Stimulated activated CD8-positive, alpha-beta memory T cell treated with anti-CD3 and anti-CD28 coated beads, Interleukin-15, amount 100 ng/mL, for 24 hours (primary cell): ENCODE measurements around the gene FMN1.
"Not testable (repeated sequence)": the region's sequence is repeated elsewhere in the genome, so short reads cannot be mapped to it uniquely, and the experiment has no call there.

ENCODE experiments used
- DNase-seq: peaks from one replicate; pipeline ENCODE4 v3.0.0-alpha.2; 2020; ENCODE audit warnings: low read depth

FMN1 gene

DNA sequence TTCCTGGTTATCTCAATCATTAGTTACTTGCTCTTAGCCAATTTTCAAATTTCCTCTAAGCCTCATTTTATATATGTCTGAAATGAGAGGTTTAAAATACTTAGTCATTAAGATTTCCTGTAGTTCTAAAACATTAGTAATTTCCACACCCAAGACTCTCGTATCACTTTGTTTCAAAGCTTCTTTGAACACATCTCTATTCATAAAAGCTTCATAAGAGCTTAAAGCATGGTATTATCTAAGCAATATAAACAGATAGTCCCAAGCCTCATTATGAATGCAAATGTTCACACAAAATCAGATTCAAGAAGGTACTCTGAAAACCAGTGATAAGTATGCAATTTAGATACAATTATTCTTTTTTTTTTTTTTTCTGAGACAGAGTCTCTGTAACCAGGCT lies 217.0 kb downstream of the FMN1 start:
- DNase-seq, result no peak

DNA sequence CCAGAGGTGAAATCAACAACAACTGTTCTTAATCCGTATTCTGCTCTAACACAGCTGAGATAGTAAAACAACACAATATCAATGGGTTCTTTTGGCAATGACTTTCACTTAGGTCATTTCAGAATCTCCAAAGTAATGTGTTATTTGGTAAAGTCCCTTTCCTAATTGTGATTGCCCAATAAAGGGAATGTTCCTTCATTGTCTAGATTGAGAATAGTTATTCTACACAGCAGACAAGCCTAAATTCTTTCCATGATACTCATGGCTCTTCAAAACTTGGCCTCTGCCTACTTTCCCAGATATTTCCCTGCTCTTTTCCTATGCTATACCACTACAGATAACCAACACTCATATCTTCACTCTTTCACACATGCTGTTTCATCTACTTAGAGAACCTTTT lies 219.8 kb downstream of the FMN1 start:
- DNase-seq, result no peak

- DNase-seq, result no peak
Measured at GRCh38 chr15:32972686-32973085, 221.8 kb downstream of the FMN1 start.

DNA sequence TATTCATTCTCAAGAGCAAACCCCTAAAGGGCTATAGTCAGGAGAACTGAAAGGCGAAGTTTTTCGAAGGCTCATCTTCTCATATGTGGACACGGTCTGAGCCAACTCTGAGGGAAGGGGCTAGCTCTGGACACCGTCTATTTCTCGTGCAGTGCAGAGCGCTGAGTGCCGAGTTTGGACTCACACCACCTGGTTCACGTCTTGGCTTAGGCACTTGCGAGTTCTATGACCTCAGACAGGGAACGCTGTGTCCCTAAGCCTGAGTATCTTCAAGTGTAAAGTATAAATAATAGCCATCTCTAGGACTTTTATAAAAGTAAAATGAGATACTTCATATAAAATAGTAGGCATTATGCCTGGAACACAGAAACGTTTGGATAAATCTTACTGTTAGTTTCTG lies 223.7 kb downstream of the FMN1 start:
- DNase-seq, result no peak

DNA sequence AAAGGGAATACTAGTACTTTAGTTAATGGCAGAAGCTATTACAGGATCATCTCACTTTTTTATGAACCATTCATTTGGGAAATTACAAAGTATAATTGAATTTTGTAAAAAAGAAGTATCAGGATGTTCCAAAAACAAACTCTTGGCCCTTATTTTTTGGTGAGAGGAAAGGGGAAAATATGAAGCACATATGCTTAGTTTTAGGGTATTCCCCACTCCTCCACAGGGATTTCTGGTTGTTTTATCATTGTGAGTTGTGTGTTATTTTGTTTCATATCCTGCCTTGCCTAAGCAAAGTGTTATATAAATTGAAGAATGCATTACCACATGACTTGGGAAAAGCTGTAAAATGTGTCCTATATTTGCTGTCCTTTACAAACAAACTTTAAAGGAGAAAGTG lies 227.0 kb downstream of the FMN1 start:
- no peak for DNase-seq

GRCh38 chr15:32966512-32966911 lies 228.0 kb downstream of the FMN1 start:
- no peak for DNase-seq

DNA sequence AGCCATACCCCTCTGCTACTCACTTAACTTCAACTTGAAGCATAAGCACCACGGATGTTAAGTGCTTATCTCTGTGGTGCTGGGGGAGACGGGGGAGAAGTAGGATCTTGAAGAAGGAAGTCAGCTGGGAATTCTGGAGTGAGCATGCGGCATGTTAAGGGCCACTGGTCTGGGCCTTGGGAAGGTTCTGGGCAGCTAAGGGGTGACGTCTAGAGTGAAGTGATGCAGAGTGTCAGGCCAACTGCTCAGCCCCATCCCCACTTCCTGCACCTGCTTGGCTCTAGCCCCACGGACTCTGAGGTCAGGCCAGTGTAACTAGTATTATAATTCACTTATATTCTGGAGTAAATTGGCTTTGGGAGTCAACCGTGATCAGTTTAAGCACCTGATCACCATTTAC lies 228.6 kb downstream of the FMN1 start:
- no peak for DNase-seq

- DNase-seq, result no peak
Measured at GRCh38 chr15:32959077-32959476, 235.4 kb downstream of the FMN1 start.

DNA sequence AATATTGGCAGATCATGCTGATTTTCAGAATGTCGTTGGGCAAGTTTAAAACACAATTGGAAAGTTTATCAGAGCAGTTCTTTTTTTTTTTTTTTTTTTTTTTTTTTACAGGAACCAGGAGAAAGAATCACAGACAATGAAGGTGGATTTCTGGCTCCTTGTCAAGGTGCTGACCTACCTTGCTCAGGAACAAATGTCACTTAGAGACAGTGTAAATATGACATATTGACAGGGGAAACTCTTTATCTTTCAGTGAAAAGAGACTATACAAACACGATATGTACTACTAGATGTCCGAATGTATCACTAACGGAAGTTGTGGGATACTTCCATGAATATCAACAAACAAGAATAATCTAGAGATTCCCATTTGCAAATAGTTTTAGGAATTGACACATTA lies 237.3 kb downstream of the FMN1 start:
- DNase-seq, result no peak

- DNase-seq, result no peak
Measured at GRCh38 chr15:32956711-32957110, 237.8 kb downstream of the FMN1 start.

DNA sequence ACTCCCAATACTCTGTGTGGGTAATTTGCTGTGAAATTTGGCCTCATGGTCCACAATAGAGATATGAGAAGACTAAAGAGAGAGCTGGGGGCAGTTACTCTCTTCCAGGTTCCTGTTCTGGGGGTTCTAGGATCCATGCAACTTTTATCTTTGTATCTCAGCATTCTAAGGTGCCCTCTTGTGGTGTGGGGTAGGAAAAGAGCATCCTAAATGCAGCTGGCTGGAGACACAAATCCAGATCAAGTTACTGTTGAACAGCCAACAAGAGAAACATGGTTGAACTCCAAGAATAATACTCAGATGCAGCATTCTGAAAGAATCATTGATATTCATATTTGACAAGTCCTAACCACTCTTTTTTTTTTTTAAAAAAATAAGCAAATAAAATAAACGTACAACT lies 238.5 kb downstream of the FMN1 start:
- DNase-seq, result no peak

DNA sequence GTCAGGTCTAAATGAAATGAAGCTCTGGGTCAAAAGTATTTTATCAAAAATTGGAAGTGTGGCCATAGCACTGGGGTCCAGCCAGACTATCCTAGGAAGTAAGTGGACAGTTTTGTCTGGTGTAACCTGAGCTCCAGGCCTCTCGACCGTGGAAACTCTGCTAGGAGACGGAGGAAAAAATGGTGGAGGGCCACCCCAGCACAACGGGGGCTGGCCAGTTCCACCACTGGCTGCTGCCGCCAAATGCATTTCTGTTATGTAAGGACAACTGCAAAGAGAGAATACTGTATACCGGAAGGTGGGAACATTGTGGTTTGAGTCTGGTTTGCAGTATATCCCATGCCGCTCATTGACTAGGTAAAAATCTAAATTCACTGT lies 241.0 kb downstream of the FMN1 start:
- no peak for DNase-seq

DNA sequence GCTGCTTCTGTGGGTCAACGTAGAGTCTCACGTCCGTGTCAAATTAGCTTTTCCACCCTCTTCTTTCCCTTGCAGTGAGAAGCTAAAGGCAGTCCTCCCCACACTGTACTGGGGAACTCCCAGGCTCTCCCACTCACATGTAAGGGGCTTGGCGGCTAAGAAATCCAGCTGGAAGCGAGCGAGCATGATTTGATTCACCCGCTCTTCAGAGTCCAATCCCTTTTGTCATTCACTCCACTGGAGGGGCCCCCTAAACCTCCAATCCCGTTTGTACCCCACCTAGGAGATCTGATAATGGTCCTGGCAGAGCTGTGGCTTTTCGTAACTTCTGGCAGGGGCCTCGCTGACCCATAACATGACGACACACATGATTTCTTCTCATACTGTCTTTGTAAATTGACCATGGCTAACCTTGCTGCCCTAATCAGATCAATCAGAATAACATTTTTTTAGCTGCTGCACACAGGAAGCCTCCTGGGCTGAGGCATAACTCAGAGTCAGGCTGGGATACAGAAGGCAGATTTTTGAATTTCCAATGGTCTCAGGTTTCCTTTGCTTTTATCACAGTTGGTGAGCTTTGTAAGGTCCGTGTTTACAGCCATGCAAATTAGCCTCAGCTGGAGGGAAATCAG lies 241.5 kb downstream of the FMN1 start:
- no peak for DNase-seq

- no peak for DNase-seq
Measured at GRCh38 chr15:32951736-32952464, 242.6 kb downstream of the FMN1 start.

DNA sequence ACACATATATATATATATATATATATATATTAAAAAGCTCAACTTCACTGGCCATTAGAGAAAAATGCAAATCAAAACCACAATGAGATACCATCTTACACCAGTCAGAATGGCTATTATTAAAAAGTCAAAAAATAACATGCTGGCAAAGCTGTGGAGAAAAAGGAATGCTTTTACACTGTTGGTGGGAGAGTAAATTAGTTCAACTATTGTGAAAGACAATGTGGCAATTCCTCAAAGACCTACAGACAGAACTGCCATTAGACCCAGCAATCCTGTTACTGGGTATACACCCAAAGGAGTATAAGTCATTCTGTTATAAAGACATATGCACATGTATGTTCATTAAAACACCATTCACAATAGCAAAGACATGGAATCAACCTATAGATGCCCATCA lies 244.5 kb downstream of the FMN1 start:
- not testable (repeated sequence) for DNase-seq

DNA sequence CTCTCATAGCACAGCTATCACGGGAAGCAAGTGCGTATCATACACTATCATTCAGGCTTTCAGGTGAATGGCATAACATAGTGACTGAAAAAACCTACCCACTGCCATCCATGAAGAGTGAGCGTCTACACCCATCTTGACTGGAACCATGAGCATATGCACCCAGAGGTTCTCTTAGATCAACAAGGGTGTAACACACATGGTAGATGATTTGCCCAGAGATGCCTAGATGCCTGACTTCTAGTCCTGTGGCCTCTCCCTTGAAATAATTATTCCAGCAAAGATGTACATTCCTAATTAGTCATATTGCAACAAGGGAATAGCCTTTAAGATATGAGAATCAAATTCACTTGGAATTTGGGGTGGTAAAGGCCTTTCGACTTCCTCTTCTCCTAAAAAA lies 248.3 kb downstream of the FMN1 start:
- no peak for DNase-seq

DNA sequence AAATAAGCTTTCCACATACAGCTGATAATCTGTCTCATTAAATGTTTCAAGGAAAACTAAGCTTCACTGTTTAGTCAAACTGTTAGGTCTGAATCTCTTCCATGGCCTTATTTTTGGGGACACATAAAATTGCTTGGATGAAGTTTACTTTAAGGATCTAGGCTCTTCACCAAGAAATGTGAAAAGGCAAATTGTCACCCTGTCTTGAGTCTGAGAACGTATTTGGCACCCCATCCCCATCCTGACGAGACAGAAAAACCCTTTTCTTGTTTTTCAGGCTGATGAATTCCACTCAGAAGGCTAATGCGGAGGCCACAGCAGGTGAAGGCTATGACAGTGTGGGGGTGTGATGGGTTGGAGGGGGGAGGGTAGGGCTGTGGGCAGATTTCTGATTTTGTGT lies 250.1 kb downstream of the FMN1 start:
- DNase-seq, result no peak

- no peak for DNase-seq
Measured at GRCh38 chr15:32943711-32944110, 250.8 kb downstream of the FMN1 start.

DNA sequence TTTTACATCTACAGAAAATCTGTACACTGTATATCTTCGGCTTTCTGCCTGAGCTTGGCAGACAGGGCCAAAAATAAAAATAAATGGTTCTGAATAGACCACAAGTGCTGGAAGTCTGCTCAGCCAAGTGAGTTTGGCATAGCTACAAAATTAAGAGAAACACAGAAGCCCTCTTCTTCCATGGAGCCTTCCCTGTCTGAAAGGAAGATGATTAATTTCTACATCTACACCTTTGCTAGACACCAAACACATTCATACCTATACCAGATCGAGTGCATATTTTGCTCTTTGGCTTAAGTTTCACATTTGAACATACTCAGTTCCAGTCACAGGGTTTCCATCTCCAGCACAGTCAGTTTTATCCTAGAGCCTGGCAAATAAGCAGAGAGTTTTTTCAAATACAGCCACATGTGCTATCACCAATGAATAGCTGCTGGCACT lies 252.1 kb downstream of the FMN1 start:
- DNase-seq, result no peak

GRCh38 chr15:32941823-32942222 lies 252.7 kb downstream of the FMN1 start:
- DNase-seq, result no peak

DNA sequence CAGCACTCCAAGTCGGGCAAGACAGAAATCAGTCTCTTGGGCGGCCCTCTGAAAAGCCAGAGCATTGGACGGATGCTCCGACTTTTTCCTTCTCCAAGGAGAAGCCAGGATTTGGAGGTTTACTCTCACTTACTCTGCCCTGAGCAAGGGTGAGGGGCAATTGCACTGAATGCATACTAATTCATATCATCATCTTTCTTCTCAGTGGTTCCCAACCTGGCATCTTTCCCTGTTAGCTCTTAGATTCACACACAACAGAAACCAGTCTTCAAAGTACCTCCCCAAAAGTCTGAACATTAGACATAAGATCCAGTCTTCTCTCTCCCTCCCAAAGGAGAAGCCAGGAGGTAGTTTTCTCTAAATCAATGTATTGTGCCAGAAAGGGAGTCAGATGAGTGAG lies 257.5 kb downstream of the FMN1 start:
- DNase-seq, result no peak

DNA sequence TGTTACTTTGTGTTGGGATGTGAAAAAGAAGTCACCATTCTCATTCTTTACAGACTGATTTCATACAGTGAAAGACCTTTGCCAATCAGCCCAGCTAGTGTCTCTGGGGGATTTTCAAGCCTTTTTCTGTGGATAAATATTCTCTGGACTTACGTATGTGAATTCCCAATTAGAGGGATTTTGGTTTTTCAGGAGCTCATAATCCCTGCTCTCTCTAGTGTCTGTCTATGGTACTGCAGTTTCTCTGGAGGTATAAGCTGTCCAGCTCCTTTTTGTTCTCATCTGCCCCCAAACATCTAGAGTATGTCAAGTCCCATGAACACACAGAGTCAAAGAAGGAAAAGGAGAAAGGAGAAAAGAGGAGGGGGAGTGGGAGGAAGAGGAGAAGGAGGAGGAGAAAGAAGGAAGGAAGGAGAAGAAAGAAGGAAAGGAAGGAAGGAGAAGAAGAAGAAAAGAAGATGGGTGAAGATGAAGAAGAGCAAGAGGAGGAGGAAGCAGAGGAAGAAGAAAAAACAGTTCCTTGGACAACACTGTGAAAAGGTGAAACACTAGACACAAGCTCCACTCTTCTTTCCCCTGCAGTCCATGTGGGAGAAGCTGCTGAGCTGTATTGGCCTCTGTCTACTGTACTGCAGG lies 258.1 kb downstream of the FMN1 start:
- DNase-seq, result no peak

DNA sequence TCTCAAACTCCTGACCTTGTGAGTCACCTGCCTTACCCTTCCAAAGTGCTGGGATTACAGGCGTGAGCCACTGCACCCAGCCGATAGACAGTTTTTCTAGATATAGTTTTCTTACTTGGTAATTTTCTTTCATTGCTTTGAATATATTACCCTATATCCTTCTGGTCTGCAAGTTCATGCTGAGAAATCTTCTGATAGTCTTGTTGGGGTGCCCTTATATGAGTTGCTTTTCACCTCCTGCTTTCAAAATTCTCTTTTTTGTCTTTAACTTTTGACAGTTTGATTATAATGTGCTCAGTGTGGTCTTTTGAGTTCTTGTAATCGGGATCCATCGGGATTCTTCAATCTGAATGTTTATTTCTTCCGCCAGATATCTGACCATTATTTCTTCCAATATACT lies 259.4 kb downstream of the FMN1 start:
- no peak for DNase-seq

GRCh38 chr15:32933236-32933635 lies 261.3 kb downstream of the FMN1 start:
- no peak for DNase-seq
